NCI-H748 treated with DMSO at 0.1 percent for 48 hours (cell line): Measurements from ENCODE around the gene GPR63.

Source experiments
- DNase-seq: peaks from one replicate; lab custom pipeline; 2025; lab: John Stamatoyannopoulos, UW

The GPR63 gene

GRCh38 chr6:96821034-96821433, 16.2 kb downstream of the GPR63 start:
- DNase-seq = no peak

GRCh38 chr6:96816301-96816817, 20.9 kb downstream of the GPR63 start:
- DNase-seq = no peak

GRCh38 chr6:96814625-96815024, 22.7 kb downstream of the GPR63 start:
- DNase-seq = no peak

DNA sequence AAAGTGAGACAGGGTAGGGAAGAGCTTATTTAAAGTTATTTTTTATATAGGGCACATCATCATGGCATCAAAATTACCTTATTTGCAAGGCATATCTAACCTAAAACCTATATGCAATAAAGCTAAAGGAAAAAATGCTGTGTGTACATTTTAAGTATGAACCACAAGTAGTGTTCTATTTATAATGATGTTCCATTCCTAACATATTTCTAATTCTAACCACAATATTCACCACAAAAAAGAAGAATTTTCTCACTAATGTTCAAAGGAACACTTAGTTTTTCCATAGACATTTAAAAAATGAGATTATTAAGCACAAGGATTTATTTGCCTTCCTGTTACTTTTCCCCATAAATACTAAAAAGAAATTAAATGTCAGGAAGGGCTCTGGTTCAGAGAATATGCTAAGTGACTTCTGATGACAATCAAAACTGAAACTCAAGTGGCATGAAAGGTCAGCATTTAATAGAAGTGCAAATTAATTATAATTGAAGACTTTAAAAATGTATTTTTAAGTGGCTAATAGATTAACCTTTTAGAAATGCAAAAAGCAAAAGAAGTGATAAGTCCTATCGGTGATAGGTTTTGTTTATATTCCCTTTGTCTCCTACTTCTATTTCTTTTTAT, 25.1 kb downstream of the GPR63 start:
- no peak for DNase-seq

DNA sequence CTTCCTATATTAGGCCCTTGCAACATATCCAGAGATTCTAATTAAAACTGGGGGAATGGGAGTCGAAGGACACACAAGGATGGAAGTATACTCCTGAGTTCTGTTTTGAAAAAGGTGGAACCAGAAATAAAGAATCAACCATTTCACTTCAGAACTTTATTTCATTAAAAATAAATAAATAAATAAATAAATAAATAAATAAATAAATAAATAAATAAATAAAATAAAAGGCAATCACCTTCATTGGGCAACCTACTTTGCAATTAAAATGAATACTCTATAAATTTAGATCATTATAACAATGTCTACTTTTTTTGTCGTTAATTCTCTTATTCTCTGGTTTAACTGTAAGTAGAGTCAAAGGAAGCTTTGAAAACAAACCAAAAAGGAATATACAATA, 25.6 kb downstream of the GPR63 start:
- DNase-seq = no peak

DNA sequence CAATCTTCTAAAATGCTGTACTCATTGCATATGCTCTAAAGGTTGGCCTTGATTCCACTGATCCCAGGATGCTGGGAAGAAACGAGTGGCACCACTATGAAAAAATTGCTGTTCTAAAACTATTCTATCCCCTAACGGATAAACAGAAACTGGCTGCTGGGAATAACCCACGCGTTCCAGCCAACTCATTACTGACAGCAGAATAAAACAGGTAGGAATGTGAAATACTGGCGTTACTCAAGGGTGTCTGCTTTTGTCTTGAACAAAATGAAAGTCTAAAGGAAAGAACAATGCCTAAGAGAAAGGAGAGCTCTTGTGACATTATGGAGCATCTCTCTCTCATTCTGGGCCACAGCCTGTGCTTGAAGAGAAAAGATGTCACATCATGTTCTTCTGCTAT, 26.1 kb downstream of the GPR63 start:
- no peak for DNase-seq

DNA sequence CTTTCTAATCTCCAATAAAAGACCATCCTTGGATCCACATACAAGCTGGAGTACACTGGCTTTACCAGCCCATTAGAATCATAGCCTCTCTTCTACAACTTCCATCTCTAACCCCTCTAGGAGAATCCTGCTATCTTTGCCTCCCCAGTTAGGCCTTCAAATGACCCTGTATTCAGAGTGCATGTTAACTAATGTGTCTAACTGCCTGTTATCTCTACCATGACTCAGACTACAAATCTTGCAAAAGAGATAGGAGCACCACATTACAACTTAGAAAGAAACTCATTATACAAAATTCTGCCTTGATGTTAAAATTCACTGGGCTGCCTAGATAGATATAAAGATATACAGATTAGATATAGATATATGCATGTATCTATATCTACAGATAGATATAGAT, 28.2 kb downstream of the GPR63 start:
- DNase-seq = no peak

GRCh38 chr6:96803106-96803481, 34.2 kb downstream of the GPR63 start:
- DNase-seq = no peak

- DNase-seq = no peak
Observed at GRCh38 chr6:96795481-96795880, 41.8 kb downstream of the GPR63 start.

- DNase-seq = no peak
Observed at GRCh38 chr6:96794980-96795379, 42.3 kb downstream of the GPR63 start.

DNA sequence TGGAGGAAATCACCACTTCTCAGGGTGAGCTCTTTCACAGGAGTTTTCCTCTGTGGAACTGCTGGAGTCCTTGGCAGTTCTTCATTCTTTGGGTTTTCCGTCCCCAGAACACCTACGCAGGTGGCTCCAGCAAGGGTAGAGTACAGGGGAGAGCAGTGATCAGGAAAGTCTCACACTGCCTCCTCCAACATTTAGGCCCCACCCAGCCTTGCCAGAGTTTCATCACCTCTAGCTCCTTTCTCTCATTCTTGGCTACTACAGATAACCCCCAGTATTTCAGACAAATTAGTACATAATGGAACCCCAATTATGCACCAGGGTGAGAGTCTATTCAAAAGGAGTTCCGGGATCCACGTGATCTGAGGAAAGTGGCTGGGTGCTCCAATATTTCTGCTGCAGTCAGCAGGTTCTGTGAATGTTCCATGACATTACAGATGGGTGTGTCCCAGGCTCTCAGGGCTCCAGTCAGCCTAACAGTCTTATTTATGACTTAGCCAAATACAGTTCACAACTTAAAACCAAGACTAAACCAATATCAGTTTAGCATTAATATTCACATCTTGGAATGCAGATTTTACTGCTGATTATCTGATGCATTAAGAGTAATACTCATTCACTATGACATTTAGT, 44.6 kb downstream of the GPR63 start:
- DNase-seq = no peak

DNA sequence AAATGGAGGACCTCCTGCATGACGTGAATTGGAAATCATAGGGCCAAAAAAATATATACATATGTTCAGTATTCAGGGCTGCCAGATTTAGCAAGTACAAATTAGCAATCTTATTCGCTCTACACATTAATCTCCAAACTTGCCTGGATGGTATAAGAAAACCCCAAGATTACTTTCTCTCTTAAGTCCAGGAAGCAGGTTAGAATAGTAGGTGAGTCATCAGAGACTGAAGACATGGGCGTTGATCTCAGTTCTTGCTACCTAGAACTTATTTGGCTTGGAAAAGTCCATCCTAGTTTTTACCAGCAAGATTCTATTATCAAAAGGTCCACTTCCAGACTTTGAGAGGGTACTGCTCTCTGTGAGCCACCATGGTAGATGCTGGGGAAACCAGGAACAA, 47.4 kb downstream of the GPR63 start:
- DNase-seq = no peak

DNA sequence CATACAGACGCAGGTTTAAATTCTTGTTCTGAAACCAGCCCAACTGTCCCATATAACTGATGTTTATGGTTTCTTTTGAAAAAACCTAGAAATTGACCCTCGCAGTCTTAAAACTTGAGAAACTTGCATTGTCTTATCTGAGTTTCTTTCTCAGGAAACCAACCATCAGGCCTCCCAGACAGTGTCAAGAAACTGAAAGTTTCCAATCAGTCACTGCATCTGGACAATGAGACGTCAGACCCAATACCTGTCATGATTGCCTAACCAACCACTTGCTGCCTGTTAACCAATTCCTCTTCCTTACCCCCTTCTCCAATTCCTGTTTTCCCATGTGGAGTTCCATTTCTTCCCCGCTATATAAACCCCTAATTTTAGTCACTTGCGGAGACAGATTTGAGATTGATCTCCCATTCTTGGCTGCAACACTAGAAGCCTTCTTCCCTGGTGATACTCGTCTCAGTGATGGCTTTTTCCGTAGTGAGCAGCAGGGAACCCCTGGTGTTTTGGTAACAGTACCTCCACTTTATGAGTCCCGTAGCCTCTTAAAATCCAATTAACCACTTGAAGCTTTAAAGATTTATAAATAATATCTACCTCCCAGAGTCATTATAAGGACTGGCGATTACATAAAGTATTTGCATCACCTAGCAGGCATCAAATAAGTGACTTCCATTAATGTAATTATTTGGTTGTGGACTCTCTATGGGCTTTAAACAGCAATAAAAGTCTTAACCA, 49.3 kb downstream of the GPR63 start:
- peak; percentile 84 for DNase-seq

- no peak for DNase-seq
Observed at GRCh38 chr6:96786336-96786735, 50.9 kb downstream of the GPR63 start.

- DNase-seq = no peak
Observed at GRCh38 chr6:96784650-96785049, 52.6 kb downstream of the GPR63 start.

- no peak for DNase-seq
Observed at GRCh38 chr6:96783307-96783706, 54.0 kb downstream of the GPR63 start.

GRCh38 chr6:96781557-96781956, 55.7 kb downstream of the GPR63 start:
- no peak for DNase-seq

- DNase-seq = no peak
Observed at GRCh38 chr6:96777113-96777512, 60.2 kb downstream of the GPR63 start.

DNA sequence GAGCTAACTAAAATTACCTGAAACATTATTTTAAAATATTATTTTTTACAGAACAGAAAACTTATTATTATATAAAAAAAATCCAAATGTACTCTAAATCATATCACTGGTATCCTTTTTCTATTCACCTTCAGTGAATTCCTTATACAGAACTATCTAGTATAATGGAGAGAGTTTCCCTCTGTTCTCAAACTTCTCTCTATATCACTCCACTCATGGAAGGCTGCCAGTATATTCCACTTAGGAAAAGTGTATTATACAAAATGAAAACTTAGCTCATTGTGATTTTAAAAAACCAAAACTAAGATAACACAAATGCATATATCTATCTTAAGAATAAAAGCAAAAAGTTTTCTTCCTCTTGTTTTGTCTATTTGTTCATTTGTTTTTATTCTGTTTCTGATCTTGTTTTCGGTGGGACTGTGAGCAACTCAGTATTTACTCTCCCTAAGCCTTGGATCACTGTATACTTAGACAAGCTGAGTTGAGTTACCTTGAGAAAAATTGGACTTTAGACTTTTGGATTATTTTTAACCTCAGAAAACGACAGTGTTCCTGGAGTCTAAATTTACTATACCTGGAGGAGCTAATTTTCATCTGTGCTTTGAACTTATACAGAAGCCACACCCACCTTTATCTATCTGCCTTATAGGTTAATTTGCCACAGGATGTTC, 61.4 kb downstream of the GPR63 start:
- no peak for DNase-seq

DNA sequence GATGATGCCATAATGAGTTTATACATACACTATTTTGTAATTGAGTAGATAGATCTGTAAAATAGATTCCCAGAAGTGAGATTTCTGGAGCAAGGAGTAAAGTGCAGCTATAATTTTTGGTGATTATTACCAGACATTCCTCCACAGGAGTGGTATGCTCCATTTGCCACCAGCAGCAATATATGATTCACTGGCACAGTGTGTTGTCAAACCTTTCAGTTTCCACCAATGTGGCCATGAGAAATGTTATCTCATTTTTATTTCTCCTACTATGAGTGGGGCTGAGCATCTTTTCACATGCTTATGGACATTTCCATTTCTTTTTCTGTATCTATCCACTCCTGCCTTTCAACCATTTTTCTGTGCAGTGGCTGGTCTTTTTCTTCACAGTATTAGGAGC, 70.5 kb downstream of the GPR63 start:
- no peak for DNase-seq

- DNase-seq = no peak
Observed at GRCh38 chr6:96762599-96762998, 74.7 kb downstream of the GPR63 start.

- DNase-seq = no peak
Observed at GRCh38 chr6:96761794-96762193, 75.5 kb downstream of the GPR63 start.
